Tongue (tissue), 2 donors: Measurements from ENCODE around the gene CDH26. TPM values are rescaled to one million over a fixed set of nuclear protein-coding genes. Genes with fewer than 3 reads are reported as not detected.
A peak's percentile ranks its signal among the peaks of the same experiment; 100 is the strongest.

Experiments
- DNase-seq: peaks from one replicate; pipeline ENCODE4 v3.0.0-alpha.2; 2015
- total RNA-seq: library from RNA; depleted of rRNA; stranded (reverse); fragments of >200 nt; gene quantifications from one replicate; pipeline ENCODE4 v1.2.3, GENCODE V29; 2014

Gene CDH26
- 3.4 TPM for total RNA-seq

- DNase-seq: no peak
Observed at GRCh38 chr20:59958123-59958522, at the start of gene CDH26. Gene CDH26, plus strand, starts transcription at chr20:59958423. Its CDS starts 304 bp downstream, at chr20:59958727.

GRCh38 chr20:59908855-59909254 lies 49.4 kb upstream of the CDH26 start:
- no peak for DNase-seq

- no peak for DNase-seq
Observed at GRCh38 chr20:59911041-59911440, 47.2 kb upstream of the CDH26 start.

GRCh38 chr20:59912609-59913008 lies 45.6 kb upstream of the CDH26 start:
- DNase-seq: no peak

GRCh38 chr20:59920944-59921343 lies 37.3 kb upstream of the CDH26 start:
- no peak for DNase-seq

- no peak for DNase-seq
Observed at GRCh38 chr20:59923514-59923913, 34.7 kb upstream of the CDH26 start.

GRCh38 chr20:59925359-59925758 lies 32.9 kb upstream of the CDH26 start:
- DNase-seq: no peak

- peak; percentile 69 for DNase-seq
Observed at GRCh38 chr20:59925899-59926298, 32.3 kb upstream of the CDH26 start.

- no peak for DNase-seq
Observed at GRCh38 chr20:59931511-59932312, 26.5 kb upstream of the CDH26 start.

GRCh38 chr20:59932616-59933295 lies 25.5 kb upstream of the CDH26 start:
- DNase-seq: no peak

GRCh38 chr20:59933296-59933848 lies 24.9 kb upstream of the CDH26 start, which contains the start of gene SYCP2:
Gene SYCP2, minus strand, starts transcription at chr20:59933637. Its CDS starts 11,224 bp downstream, at chr20:59922413.
- DNase-seq: peak; percentile 54

GRCh38 chr20:59933849-59934585 lies 24.2 kb upstream of the CDH26 start:
- peak; percentile 81 for DNase-seq

GRCh38 chr20:59935457-59936185 lies 22.6 kb upstream of the CDH26 start:
- DNase-seq: no peak

GRCh38 chr20:59936409-59936808 lies 21.8 kb upstream of the CDH26 start:
- no peak for DNase-seq

- DNase-seq: no peak
Observed at GRCh38 chr20:59937150-59937549, 21.1 kb upstream of the CDH26 start.

- DNase-seq: no peak
Observed at GRCh38 chr20:59938221-59938620, 20.0 kb upstream of the CDH26 start.

GRCh38 chr20:59938696-59939051 lies 19.5 kb upstream of the CDH26 start:
- no peak for DNase-seq

GRCh38 chr20:59939052-59939878 lies 19.0 kb upstream of the CDH26 start:
- no peak for DNase-seq

GRCh38 chr20:59939879-59940128 lies 18.4 kb upstream of the CDH26 start:
- no peak for DNase-seq

- peak; percentile 98 for DNase-seq
Observed at GRCh38 chr20:59940129-59940955, 17.9 kb upstream of the CDH26 start, which contains the start of the genes FAM217B and PPP1R3D. Gene FAM217B, plus strand, starts transcription at chr20:59940389. Its CDS starts 3,555 bp downstream, at chr20:59943944. Gene PPP1R3D, minus strand, starts transcription at chr20:59940305. Its CDS starts 374 bp downstream, at chr20:59939931.
